ENCODE data around the gene FRG2.
"Not testable (repeated sequence)": the region's sequence is repeated elsewhere in the genome, so short reads cannot be mapped to it uniquely, and the experiment has no call there.

The FRG2 gene

GRCh38 chr4:190016369-190017289 is 10.4 kb downstream of the FRG2 start:
- peak; percentile 49 for DNase-seq (ENCODE audit: low spot score)

- no peak for DNase-seq (ENCODE audit: low spot score)
Measured at GRCh38 chr4:190015538-190016368, 11.3 kb downstream of the FRG2 start.

- DNase-seq (ENCODE audit: low spot score) = peak; percentile 68
Measured at GRCh38 chr4:190014771-190015537, 12.1 kb downstream of the FRG2 start.

- not testable (repeated sequence) for DNase-seq (ENCODE audit: low spot score)
Measured at GRCh38 chr4:189989941-189990340, 37.1 kb downstream of the FRG2 start.

- no peak for DNase-seq (ENCODE audit: low spot score)
Measured at GRCh38 chr4:189988877-189989431, 38.1 kb downstream of the FRG2 start.

- not testable (repeated sequence) for DNase-seq (ENCODE audit: low spot score)
Measured at GRCh38 chr4:189985651-189986243, 41.3 kb downstream of the FRG2 start.

- DNase-seq (ENCODE audit: low spot score) = not testable (repeated sequence)
Measured at GRCh38 chr4:189984661-189985060, 42.4 kb downstream of the FRG2 start.

- DNase-seq (ENCODE audit: low spot score) = not testable (repeated sequence)
Measured at GRCh38 chr4:189983916-189984526, 43.0 kb downstream of the FRG2 start.

GRCh38 chr4:189981970-189982369 is 45.1 kb downstream of the FRG2 start:
- no peak for DNase-seq (ENCODE audit: low spot score)

- not testable (repeated sequence) for DNase-seq (ENCODE audit: low spot score)
Measured at GRCh38 chr4:189980292-189980691, 46.8 kb downstream of the FRG2 start.

GRCh38 chr4:189979196-189980047 is 47.6 kb downstream of the FRG2 start:
- no peak for DNase-seq (ENCODE audit: low spot score)
